ENCODE measurements around the gene ADK. TPM values are rescaled to one million over a fixed set of nuclear protein-coding genes. Genes with fewer than 3 reads are reported as not detected.
"Not testable (repeated sequence)": the region's sequence is repeated elsewhere in the genome, so short reads cannot be mapped to it uniquely, and the experiment has no call there.

The ADK gene
- total RNA-seq, 4 donors from 2014 or later, result 15.9 to 28.8 (median 23.3) TPM

GRCh38 chr10:74343804-74344203 is 192.8 kb downstream of the ADK start:
- H3K4me3 ChIP-seq, result no peak overlapping the region
- H3K9me3 ChIP-seq, result peaks cover 0 to 6% (median 0%) of the 10 kb centered on the region in 3 donors
- intact Hi-C loops (cut with DNase I; ENCODE audit: low total_unique reads) (no loop called here), in situ Hi-C loops (cut with MboI; ENCODE audit: low sequenced_read_pairs in 4 of 4) (no loop called here)
- H3K4me1 ChIP-seq, result no peaks in the 10 kb centered on the region
- no peaks in the 10 kb centered on the region for H3K36me3 ChIP-seq
- no peak for ATAC-seq
- no peak for TF ChIP-seq CTCF (IDR thresholded peaks at IDR 0.05 in 4 of 5, conservative IDR thresholded peaks at IDR 0.05 in 1 of 5)
- H3K27me3 ChIP-seq, result no peaks in the 10 kb centered on the region
- H3K27ac ChIP-seq, result no peak overlapping the region
- no peak for DNase-seq

- intact Hi-C loops (cut with DNase I; ENCODE audit: low total_unique reads) (no loop called here), in situ Hi-C loops (cut with MboI; ENCODE audit: low sequenced_read_pairs in 4 of 4) (no loop called here)
- H3K4me1 ChIP-seq, result no peaks in the 10 kb centered on the region
- H3K36me3 ChIP-seq, result no peaks in the 10 kb centered on the region
- TF ChIP-seq POLR2A (IDR thresholded peaks at IDR 0.05) (no peak), CTCF (IDR thresholded peaks at IDR 0.05 in 4 of 5, conservative IDR thresholded peaks at IDR 0.05 in 1 of 5) (no peak)
- H3K27me3 ChIP-seq, result no peaks in the 10 kb centered on the region
- ATAC-seq (no peak), DNase-seq (no peak)
- H3K27ac ChIP-seq, result no peak overlapping the region
- no peak overlapping the region for H3K4me3 ChIP-seq
- H3K9me3 ChIP-seq, result peaks cover 0 to 6% (median 0%) of the 10 kb centered on the region in 3 donors
Measured at GRCh38 chr10:74344306-74344705, 193.3 kb downstream of the ADK start.

DNA sequence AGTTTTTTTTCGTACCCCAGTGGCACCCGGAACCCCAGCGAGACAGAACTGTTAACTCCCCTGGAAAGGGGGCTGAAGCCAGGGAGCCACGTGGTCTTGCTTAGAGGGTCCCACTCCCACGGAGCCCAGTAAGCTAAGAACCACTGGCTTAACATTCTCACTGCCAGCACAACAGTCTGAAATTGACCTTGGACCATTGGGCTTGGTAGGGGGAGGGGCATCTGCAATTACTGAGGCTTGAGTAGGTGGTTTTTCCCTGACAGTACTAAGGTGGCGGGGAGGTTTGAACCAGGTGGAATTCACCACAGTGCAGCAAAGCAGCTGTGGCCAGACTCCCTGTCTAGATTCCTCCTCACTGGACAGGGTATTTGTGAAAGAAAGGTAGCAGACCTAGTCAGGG is 196.5 kb downstream of the ADK start:
- ATAC-seq (no peak), DNase-seq (no peak)
- TF ChIP-seq CTCF (IDR thresholded peaks at IDR 0.05 in 4 of 5, conservative IDR thresholded peaks at IDR 0.05 in 1 of 5), result no peak
- no peak for TF ChIP-seq POLR2A (IDR thresholded peaks at IDR 0.05)
- intact Hi-C loops (cut with DNase I; ENCODE audit: low total_unique reads) (no loop called here), in situ Hi-C loops (cut with MboI; ENCODE audit: low sequenced_read_pairs in 4 of 4) (no loop called here)
- H3K27ac ChIP-seq, result no peak overlapping the region
- H3K4me3 ChIP-seq, result no peak overlapping the region
- H3K4me1 ChIP-seq, result no peaks in the 10 kb centered on the region
- no peaks in the 10 kb centered on the region for H3K27me3 ChIP-seq
- H3K36me3 ChIP-seq, result no peaks in the 10 kb centered on the region
- peaks cover 0 to 6% (median 0%) of the 10 kb centered on the region in 3 donors for H3K9me3 ChIP-seq

DNA sequence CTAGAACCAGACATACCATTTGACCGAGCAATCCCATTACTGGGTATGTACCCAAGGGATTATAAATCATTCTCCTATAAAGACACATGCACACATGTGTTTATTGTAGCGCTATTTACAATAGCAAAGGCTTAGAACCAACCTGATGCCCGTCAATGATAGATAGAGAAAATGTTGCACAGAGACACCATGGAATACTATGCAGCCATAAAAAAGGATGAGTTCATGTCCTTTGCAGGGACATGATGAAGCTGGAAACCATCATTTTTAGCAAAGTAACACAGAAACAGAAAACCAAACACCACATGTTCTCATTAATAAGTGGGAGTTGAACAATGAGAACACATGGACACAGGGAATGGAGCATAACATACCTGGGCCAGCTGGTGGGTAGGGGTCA is 202.0 kb downstream of the ADK start:
- H3K36me3 ChIP-seq; H3K27me3 ChIP-seq; intact Hi-C loops (cut with DNase I; ENCODE audit: low total_unique reads); DNase-seq; in situ Hi-C loops (cut with MboI; ENCODE audit: low sequenced_read_pairs in 4 of 4); H3K4me3 ChIP-seq; ATAC-seq; H3K27ac ChIP-seq; H3K4me1 ChIP-seq; H3K9me3 ChIP-seq: not testable (repeated sequence)

GRCh38 chr10:74361678-74362077 is 210.7 kb downstream of the ADK start:
- in situ Hi-C loops (cut with MboI; ENCODE audit: low sequenced_read_pairs in 4 of 4), result no loop called here
- H3K4me3 ChIP-seq, result no peak overlapping the region
- TF ChIP-seq POLR2A (IDR thresholded peaks at IDR 0.05) (no peak), CTCF (IDR thresholded peaks at IDR 0.05 in 4 of 5, conservative IDR thresholded peaks at IDR 0.05 in 1 of 5) (no peak)
- intact Hi-C loops (cut with DNase I; ENCODE audit: low total_unique reads), result no loop called here
- H3K9me3 ChIP-seq, result peaks cover 0 to 14% (median 3%) of the 10 kb centered on the region in 3 donors
- no peak for DNase-seq
- no peaks in the 10 kb centered on the region for H3K4me1 ChIP-seq
- H3K27me3 ChIP-seq, result no peaks in the 10 kb centered on the region
- H3K36me3 ChIP-seq, result peaks cover 0 to 4% of the 10 kb centered on the region in 2 donors
- no peak for ATAC-seq
- no peak overlapping the region for H3K27ac ChIP-seq
